ENCODE measurements around the gene PRKN.

PRKN gene

GRCh38 chr6:161660666-161661571 lies 1066.6 kb downstream of the PRKN start:
- TF ChIP-seq CTCF (IDR thresholded peaks at IDR 0.05; ENCODE audit: low read depth, low read length) = peak; percentile 16
- DNase-seq (ENCODE audit: extremely low read depth, low read depth) = no peak

- DNase-seq (ENCODE audit: extremely low read depth, low read depth) = no peak
- no peak for TF ChIP-seq CTCF (IDR thresholded peaks at IDR 0.05; ENCODE audit: low read depth, low read length)
These were observed 1069.4 kb downstream of the PRKN start for GRCh38 chr6:161658211-161658610.

GRCh38 chr6:161654209-161654608 lies 1073.4 kb downstream of the PRKN start:
- no peak for DNase-seq (ENCODE audit: extremely low read depth, low read depth)
- no peak for TF ChIP-seq CTCF (IDR thresholded peaks at IDR 0.05; ENCODE audit: low read depth, low read length)

- no peak for DNase-seq (ENCODE audit: extremely low read depth, low read depth)
- TF ChIP-seq CTCF (IDR thresholded peaks at IDR 0.05; ENCODE audit: low read depth, low read length) = no peak
These were observed 1075.6 kb downstream of the PRKN start for GRCh38 chr6:161651949-161652348.

- no peak for TF ChIP-seq CTCF (IDR thresholded peaks at IDR 0.05; ENCODE audit: low read depth, low read length)
- DNase-seq (ENCODE audit: extremely low read depth, low read depth) = no peak
These were observed 1077.7 kb downstream of the PRKN start for GRCh38 chr6:161649841-161650240.

- no peak for TF ChIP-seq CTCF (IDR thresholded peaks at IDR 0.05; ENCODE audit: low read depth, low read length)
- DNase-seq (ENCODE audit: extremely low read depth, low read depth) = no peak
These were observed 1078.5 kb downstream of the PRKN start for GRCh38 chr6:161649068-161649467.

GRCh38 chr6:161647234-161647633 lies 1080.3 kb downstream of the PRKN start:
- no peak for DNase-seq (ENCODE audit: extremely low read depth, low read depth)
- TF ChIP-seq CTCF (IDR thresholded peaks at IDR 0.05; ENCODE audit: low read depth, low read length) = no peak

All from AG09319 (cell line).